ENCODE data around the gene HAVCR1.
"Not testable (repeated sequence)": the region's sequence is repeated elsewhere in the genome, so short reads cannot be mapped to it uniquely, and the experiment has no call there.

Gene HAVCR1

GRCh38 chr5:157059093-157059539 lies at the start of gene HAVCR1:
Gene HAVCR1 (minus strand): TSS chr5:157059116. CDS start chr5:157057943, 1,173 bp downstream.
- no peak for DNase-seq

DNA sequence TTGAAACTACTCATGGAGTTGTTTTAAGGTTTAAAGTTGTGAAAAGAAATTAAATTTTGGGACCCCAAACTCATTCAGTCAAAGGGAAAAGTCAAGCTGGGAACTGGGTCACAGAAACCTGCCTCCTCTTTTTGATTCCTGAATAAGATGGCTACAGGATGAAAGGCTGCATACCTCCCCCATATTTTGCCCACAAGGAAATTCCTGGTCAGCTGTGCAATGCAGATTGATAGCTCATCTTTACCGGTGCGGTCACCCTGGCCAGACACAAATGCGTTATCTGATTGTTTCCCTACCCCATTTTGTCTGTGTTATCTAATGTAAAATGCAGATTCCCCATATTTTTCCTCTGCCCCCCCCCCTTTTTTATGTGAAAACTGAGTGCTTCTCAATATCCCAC lies 48.6 kb upstream of the HAVCR1 start:
- no peak for DNase-seq

DNA sequence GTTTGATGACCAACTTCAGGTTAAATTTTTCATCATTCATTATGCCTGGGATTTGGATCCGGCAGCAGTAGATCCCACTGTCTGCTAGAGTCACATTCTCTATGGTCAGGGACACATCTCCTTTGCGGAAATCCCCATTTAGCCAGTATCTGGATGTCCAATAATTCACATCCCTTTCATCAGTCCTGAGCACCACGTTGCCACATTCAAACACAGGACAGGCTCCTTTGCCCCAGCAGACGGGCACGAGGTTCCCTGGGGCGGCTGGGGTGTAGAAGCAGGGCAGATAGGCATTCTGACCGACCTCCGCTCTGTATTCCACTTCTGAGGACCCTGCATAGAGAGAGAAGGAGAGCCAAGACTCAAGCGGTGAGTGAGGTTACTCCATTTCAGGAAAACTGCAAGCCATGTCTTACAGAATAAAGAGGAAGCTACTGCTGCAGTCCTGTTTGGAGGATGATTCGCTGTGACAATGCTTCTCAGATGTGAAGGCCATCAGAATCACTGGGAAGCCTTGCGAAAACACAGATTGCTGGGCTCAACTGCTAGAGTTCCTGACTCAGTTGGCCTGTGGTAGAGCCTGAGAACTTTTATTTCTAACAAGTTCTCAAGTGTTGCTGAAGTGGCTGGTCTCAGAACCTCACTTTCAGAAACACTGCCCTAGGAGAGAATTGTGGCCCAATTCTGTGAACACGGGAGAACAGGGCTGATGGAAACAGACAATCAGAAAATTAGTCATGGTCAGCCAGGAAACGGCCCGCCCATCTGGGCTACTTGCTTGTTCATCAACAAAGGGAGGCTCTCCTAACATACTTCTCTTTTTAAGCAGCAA lies 47.9 kb upstream of the HAVCR1 start:
- no peak for DNase-seq

- no peak for DNase-seq
Observed at GRCh38 chr5:157100140-157100679, 41.3 kb upstream of the HAVCR1 start.

DNA sequence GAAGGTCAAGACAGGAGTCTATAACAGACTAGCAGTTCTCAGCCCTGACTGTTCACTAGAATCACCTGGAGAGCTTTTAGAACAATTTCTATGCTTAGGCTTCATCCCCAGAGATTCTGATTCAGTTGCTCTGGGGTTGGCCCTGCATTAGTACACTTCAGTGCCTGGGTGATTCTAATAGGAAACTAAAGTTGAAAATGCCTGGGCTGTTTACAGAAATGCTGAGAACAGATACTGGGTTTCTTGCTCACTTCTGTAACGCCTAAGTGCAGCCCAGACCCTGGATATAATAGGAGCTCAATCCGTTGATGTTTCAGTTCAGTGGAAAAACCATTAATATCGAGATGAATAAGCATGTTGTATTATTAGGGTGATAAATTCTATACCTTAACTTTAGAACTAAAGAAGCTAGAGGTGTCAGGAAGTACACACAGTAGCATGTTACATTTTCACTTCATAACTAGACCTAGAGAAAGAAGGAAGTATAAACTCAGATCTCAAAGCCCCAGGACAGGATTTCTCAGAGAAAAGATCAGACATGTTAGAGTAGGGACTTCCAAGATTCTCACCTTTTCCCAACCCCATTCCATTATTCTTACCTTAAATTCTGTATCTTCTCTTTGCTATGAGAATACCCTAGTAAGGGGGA lies 29.6 kb upstream of the HAVCR1 start:
- DNase-seq = no peak

GRCh38 chr5:157086751-157087359 lies 27.9 kb upstream of the HAVCR1 start:
- no peak for DNase-seq

DNA sequence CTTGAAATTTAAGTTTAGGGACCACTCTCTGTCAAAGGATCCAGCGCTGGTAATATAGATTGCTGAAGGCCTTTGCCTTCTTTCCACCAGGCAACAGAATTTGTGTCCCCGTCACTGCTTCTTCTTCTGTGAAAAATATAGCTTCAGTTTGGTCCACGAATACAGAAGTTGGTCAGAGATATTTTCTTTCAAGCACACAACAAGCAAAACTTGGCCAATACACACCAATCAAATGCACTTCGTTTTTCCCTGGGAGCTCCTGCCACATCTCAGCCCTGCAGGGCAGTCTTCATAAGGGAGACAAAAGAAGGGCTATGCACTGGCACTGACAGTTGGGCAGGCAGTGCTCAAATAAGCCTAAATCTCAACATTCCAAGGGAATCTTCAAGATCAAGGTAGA lies 27.0 kb upstream of the HAVCR1 start:
- no peak for DNase-seq

DNA sequence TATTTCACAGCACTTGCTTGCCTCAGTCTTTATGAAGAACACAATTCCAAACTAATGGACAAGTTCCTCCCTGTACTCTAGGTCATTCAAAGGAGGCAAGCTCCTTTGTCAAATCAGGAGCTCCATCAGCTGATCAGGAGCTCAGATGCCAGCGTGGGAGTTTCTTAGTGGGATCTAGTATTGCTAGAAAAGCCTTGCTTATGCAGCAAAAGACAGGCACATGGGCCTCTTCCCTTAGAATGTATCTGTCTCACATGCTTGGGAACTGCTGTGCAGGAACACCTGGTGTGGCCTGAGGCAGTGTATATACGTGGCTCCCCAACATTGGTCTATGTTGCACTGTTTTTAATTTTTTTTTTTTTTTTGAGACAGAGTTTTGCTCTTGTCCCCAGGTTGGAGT lies 21.4 kb upstream of the HAVCR1 start:
- DNase-seq = no peak

DNA sequence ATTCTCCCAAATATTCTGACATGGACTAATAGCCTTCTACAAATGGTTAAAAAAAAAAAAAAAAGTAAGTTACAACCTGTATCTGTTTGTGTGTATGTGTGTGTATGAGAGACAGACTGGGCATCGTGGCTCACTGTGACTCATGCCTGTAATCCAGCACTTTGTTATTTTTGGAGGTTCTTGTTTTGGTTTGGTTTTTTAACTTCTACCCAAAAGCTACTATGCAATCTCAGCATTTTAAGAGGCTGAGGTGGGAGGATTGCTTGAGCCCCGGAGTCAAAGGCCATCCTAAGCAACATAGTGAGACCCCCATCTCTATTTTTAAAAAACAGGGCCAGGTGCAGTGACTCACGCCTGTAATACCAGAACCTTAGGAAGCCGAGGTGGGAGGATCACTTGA lies 17.6 kb upstream of the HAVCR1 start:
- DNase-seq = no peak

DNA sequence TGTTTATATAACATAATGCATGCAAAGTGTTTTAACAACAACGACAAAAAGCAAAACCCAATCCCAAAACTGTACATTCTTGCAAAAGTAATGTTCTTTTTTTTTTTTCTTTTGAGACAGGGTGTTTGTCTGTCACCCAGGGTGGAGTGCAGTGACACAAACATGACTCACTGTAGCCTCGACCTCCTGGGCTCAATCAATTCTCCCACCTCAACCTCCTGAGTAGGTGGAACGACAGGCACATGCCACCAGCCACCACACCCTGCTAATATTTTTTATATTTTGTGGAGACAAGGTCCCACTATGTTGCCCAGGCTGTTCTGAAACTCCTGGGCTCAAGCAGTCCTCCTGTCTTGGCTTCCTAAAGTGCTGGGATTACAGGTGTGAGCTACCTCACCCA lies 13.6 kb upstream of the HAVCR1 start:
- no peak for DNase-seq

DNA sequence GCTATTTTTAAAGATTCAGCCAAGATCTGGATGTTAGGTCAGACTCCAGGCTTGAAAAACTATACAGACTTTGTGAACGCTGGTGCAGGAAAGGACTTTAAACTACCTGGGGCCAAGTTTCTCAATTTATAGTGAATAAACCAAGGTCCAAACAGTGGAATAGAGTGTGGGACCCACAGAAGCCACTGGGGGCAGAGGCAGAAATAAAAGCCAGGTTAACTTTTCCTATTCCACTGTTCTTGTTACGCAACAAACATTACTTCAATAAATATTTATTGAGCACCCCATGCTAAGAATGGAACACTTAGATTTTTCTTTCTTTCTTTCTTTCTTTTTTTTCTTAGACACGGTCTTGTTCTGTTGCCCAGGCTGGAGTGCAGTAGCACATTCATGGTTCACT lies 11.0 kb upstream of the HAVCR1 start:
- DNase-seq = no peak

- no peak for DNase-seq
Observed at GRCh38 chr5:157068785-157069184, 9.9 kb upstream of the HAVCR1 start.

GRCh38 chr5:157068339-157068738 lies 9.4 kb upstream of the HAVCR1 start:
- DNase-seq = no peak

GRCh38 chr5:157067005-157067404 lies 8.1 kb upstream of the HAVCR1 start:
- DNase-seq = no peak

DNA sequence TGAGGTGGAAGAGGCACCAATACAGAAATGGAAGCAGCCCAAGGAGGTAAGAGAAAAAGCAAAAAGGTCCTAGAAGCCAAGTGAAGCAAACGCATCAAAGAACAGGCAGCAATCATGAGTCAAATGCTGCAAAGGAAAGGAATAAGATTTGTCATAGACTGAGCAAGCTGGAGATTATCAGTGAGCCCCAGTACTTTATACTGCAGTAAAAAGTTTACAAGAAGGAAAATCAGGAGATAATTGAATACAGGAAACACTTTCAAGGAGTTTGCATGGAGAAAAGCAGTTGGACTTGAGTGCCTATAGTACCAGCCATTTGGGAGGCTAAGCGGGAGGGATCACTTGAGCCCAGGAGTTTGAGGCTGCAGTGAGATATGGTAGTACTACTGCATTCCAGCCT lies 7.2 kb upstream of the HAVCR1 start:
- DNase-seq = no peak

- DNase-seq = no peak
Observed at GRCh38 chr5:157063776-157064430, 5.0 kb upstream of the HAVCR1 start.

GRCh38 chr5:157059891-157060290 lies 975 bp upstream of the HAVCR1 start:
- DNase-seq = no peak

- DNase-seq = no peak
Observed at GRCh38 chr5:157057459-157058370, 1.2 kb downstream of the HAVCR1 start.

DNA sequence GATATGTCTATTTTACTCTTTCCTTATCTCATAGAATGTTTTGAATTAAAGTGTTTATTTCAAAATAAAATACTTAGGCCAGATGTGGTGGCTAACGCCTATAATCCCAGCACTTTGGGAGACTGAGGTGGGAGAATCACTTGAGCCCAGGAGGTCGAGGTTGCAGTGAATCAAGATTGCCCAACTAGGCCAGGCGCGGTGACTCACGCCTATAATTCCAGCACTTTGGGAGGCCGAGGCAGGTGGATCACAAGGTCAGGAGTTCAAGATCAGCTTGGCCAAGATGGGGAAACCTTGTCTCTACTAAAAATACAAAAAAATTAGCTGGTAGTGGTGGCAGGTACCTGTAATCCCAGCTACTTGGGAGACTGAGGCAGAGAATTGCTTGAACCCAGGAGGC lies 2.1 kb downstream of the HAVCR1 start:
- DNase-seq = not testable (repeated sequence)

GRCh38 chr5:157051604-157052245 lies 7.2 kb downstream of the HAVCR1 start:
- DNase-seq = no peak

DNA sequence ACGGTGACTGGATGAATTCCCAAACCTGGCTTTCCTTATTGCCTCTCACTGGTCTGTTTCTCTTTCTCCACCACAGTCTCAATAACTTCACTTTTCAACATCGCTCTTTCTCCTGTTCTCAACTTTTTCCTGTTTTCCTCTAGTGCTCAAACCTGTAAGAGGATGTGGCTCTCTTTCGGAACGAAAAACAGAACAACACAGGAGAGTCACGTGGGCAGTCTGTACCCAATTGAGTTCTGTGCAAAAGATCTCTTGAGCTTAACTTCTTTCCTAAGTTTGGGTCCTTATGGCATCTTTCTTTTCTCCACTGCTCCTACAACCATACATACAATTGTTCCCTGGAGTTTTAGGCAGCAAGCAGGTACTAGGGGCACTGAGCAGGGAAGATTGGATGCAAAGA lies 8.9 kb downstream of the HAVCR1 start:
- no peak for DNase-seq

GRCh38 chr5:157049605-157050004 lies 9.3 kb downstream of the HAVCR1 start:
- DNase-seq = no peak

All from CD4-positive, alpha-beta T cell treated with Interleukin-12 subunit alpha and Interleukin-12 subunit beta, for 1 hour (primary cell).